ENCODE measurements around the gene MAP7.
"Not testable (repeated sequence)": the region's sequence is repeated elsewhere in the genome, so short reads cannot be mapped to it uniquely, and the experiment has no call there.

Gene MAP7

DNA sequence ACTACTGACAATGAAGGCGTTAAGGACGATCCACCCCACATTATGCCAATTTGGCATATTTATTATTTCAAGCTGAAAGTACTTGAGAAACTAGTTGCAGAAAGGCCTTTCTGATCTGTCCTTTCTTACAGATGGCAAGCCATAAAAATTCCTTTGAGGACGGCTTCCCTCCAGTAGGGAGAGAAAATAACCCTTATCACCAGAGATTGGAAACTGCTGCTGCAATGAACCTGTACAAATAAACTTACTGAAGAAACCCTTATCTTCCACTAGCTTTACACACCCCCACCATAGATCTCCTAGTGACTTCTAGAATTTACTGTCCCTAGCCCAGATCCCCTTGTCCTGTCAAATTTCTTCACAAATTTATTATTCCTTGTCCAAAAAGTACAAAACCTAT is 105.2 kb downstream of the MAP7 start:
- POLR2A ChIA-PET: no interaction called here
- CTCF ChIA-PET: interaction anchor here (1.0 to 1.5 kb wide), 3 partner anchors 9 to 20 kb away, joined by 3 to 4 read pairs (median 3); no protein-coding TSS in a partner anchor
- no peak for DNase-seq (ENCODE audit: extremely low spot score)
- no peak for TF ChIP-seq CTCF (IDR thresholded peaks at IDR 0.05; ENCODE audit: control extremely low read depth, extremely low read depth, low read depth, missing control alignments)

DNA sequence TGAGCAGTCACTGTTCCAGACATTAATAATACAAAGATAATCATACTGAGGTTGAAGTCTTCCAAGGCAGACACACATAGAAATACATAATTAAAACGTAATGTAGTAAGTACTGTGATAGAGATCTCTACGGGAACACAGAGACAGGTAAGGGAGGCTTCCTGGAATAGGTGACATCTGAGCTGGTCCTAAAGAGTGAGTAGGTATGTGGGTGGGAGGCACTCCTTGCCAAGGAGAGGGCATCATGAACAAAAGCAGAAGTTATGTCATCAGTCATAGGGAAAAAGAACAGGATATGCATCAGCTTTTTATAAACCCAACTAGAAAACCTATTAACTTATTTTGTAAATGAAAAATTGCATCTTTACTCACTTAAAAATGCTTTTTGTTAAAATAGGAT is 110.0 kb downstream of the MAP7 start:
- TF ChIP-seq CTCF (IDR thresholded peaks at IDR 0.05; ENCODE audit: control extremely low read depth, extremely low read depth, low read depth, missing control alignments): no peak
- CTCF ChIA-PET: no interaction called here

GRCh38 chr6:136439514-136440190 is 110.6 kb downstream of the MAP7 start:
- no peak for TF ChIP-seq CTCF (IDR thresholded peaks at IDR 0.05; ENCODE audit: control extremely low read depth, extremely low read depth, low read depth, missing control alignments)
- no peak for DNase-seq (ENCODE audit: extremely low spot score)
- ChIA-PET POLR2A (no interaction called here), CTCF (no interaction called here)

More for the DNA sequence above, 110.0 kb downstream of the MAP7 start:
- POLR2A ChIA-PET: no interaction called here
- no peak for DNase-seq (ENCODE audit: extremely low spot score)

- DNase-seq (ENCODE audit: extremely low spot score): no peak
- no peak for TF ChIP-seq CTCF (IDR thresholded peaks at IDR 0.05; ENCODE audit: control extremely low read depth, extremely low read depth, low read depth, missing control alignments)
- ChIA-PET CTCF (no interaction called here), POLR2A (no interaction called here)
Measured at GRCh38 chr6:136438441-136438840, 111.8 kb downstream of the MAP7 start.

GRCh38 chr6:136437246-136437645 is 113.0 kb downstream of the MAP7 start:
- ChIA-PET POLR2A (no interaction called here), CTCF (no interaction called here)

DNA sequence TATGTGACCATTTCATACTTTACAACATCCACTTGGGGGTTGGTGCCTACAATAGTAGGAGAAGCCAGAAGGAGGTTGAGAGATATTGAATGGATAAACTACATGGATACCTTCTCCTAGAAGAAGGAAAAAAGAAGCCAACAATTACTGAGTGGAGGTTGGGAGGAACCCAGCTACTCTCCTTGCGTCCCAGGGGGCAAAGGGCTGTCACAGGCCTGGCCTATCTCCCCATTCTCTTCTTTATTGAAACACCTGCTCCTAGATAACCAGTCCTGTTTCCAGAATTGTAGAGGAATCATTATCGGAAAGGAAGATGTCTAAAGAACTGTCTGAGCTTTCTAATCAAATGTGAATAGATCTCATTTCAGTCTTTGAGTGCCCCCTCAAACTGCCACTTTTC is 115.1 kb downstream of the MAP7 start:
- CTCF ChIA-PET: no interaction called here
- TF ChIP-seq CTCF (IDR thresholded peaks at IDR 0.05; ENCODE audit: control extremely low read depth, extremely low read depth, low read depth, missing control alignments): no peak

More at GRCh38 chr6:136437246-136437645, 113.0 kb downstream of the MAP7 start:
- no peak for DNase-seq (ENCODE audit: extremely low spot score)
- no peak for TF ChIP-seq CTCF (IDR thresholded peaks at IDR 0.05; ENCODE audit: control extremely low read depth, extremely low read depth, low read depth, missing control alignments)

DNA sequence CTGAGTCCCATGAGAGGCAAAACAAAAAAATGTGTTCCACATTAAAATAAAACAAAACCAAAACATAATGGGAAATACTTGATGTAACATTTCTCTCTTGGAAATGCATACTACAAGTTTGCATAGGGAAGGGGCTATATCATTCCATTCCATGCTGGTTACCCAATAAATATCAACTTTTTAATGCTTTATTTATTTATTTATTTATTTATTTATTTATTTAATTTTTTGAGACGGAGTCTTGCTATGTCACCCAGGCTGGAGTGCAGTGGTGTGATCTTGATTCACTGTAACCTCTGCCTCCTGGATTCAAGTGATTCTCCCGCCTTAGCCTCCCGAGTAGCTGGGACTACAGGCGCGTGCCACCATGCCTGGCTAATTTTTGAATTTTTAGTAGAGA is 118.9 kb downstream of the MAP7 start:
- CTCF ChIA-PET: interaction anchor here (1.5 kb wide), 1 partner anchor 23 kb away, joined by 3 read pairs; no protein-coding TSS in a partner anchor
- DNase-seq (ENCODE audit: extremely low spot score); POLR2A ChIA-PET: not testable (repeated sequence)

More for the DNA sequence above, 115.1 kb downstream of the MAP7 start:
- no peak for DNase-seq (ENCODE audit: extremely low spot score)
- POLR2A ChIA-PET: no interaction called here
